HepG2 (cell line): ENCODE results near the gene CDR2L. TPM values are rescaled to one million over a fixed set of nuclear protein-coding genes. Genes with fewer than 3 reads are reported as not detected.

Experiments
- ATAC-seq: fragments of 200-7000 bp; cut with Tn5 transposase; 3 replicates; pipeline ENCODE4 v1.9.1; 2020; ENCODE audit warnings: mild to moderate bottlenecking, moderate library complexity
- BruUV-seq: library from RNA; stranded (reverse); fragments of 400-500 nt; replicated peaks from 2 replicates; lab custom pipeline; 2021; lab: Mats Ljungman, UMichigan
- CTCF ChIA-PET: fragments of 300-600 bp; formaldehyde crosslinking; extraction: SDS; loops from one replicate; lab custom pipeline; 2021; ENCODE audit warnings: low total read pairs, inconsistent platforms, low intra/inter-chr PET ratio; lab: Yijun Ruan, JAX
- POLR2A ChIA-PET: fragments of 350-600 bp; sonication (Branson Sonifier 250); formaldehyde crosslinking; loops from one replicate; lab custom pipeline; 2020; ENCODE audit warnings: antibody characterized with exemption, inconsistent platforms; lab: Yijun Ruan, JAX
- DNase-seq: peaks from one replicate; pipeline ENCODE4 v3.0.0-alpha.2; 2015; ENCODE audit warnings: low spot score
- FAIRE-seq: peaks from 3 replicates; lab custom pipeline; 2011; peaks lifted over from hg19 to GRCh38; lab: Jason Lieb, UNC
- H2AFZ ChIP-seq: one replicate; pipeline ENCODE4 v1.6.1; 2011; ENCODE audit warnings: low read length, inconsistent platforms
- H3K27ac ChIP-seq: fragments of 300-600 bp; 3 replicates; pipeline ENCODE4 v1.8.0; 2011; ENCODE audit warnings: mixed run types, mild to moderate bottlenecking, mixed read lengths, low read length, inconsistent platforms; ENCODE audit not compliant: insufficient read depth; ENCODE audit errors: extremely low read length
- H3K27me3 ChIP-seq, 2 experiments: fragments of 200-600 bp in 1 of 2; 2 replicates in 1 of 2; 3 replicates in 1 of 2; pipeline versions ENCODE4 v1.6.0 to v1.8.0; 2011; ENCODE audit warnings: low read length in 2 of 2, mild to moderate bottlenecking in 2 of 2, moderate library complexity in 2 of 2, inconsistent platforms in 1 of 2; ENCODE audit not compliant: insufficient read depth in 2 of 2, control insufficient read depth in 1 of 2
- H3K36me3 ChIP-seq, 2 experiments: fragments of 200-600 bp in 1 of 2; replicated peaks in 1 of 2; 2 replicates in 1 of 2; 3 replicates in 1 of 2; pipeline versions ENCODE4 v1.5.1 to v1.8.0; 2011; ENCODE audit warnings: low read length in 2 of 2, inconsistent platforms in 1 of 2; ENCODE audit not compliant: insufficient read depth in 2 of 2, control insufficient read depth in 1 of 2
- H3K4me1 ChIP-seq: 2 replicates; pipeline ENCODE4 v1.5.1; 2012; ENCODE audit warnings: low read length, inconsistent platforms; ENCODE audit not compliant: insufficient read depth
- H3K4me2 ChIP-seq: 2 replicates; pipeline ENCODE4 v1.6.0; 2011; ENCODE audit warnings: low read depth, low read length, inconsistent platforms
- H3K4me3 ChIP-seq, 3 experiments: fragments of 200-600 bp in 1 of 3; sonication (generic), shearing (Covaris generic) in 1 of 3; replicated peaks in 1 of 3; 2 replicates each; pipeline ENCODE4 v1.5.1; 2011 to 2016; ENCODE audit warnings: low read length in 3 of 3, inconsistent platforms in 2 of 3, low read depth in 2 of 3, mild to moderate bottlenecking in 2 of 3, control low read depth in 1 of 3, mixed read lengths in 1 of 3; ENCODE audit not compliant: insufficient read depth in 1 of 3
- H3K79me2 ChIP-seq: one replicate; pipeline ENCODE4 v1.6.1; 2011; ENCODE audit warnings: low read length, inconsistent platforms; ENCODE audit not compliant: insufficient read depth
- H3K9ac ChIP-seq: 2 replicates; pipeline ENCODE4 v1.6.0; 2011; ENCODE audit warnings: mild to moderate bottlenecking, low read depth, low read length, inconsistent platforms; ENCODE audit not compliant: insufficient read depth
- H3K9me3 ChIP-seq: 2 replicates; pipeline ENCODE4 v1.5.1; 2012; ENCODE audit warnings: mild to moderate bottlenecking, low read length
- H4K20me1 ChIP-seq: 2 replicates; pipeline ENCODE4 v1.6.0; 2011; ENCODE audit warnings: inconsistent platforms, mild to moderate bottlenecking, low read length, moderate library complexity; ENCODE audit not compliant: insufficient read depth
- ATM ChIP-seq: fragments of 450-650 bp; IDR thresholded peaks from 2 replicates; pipeline ENCODE4 v1.7.1; 2017; ENCODE audit warnings: mild to moderate bottlenecking, borderline replicate concordance
- CEBPB ChIP-seq: IDR thresholded peaks from 2 replicates; pipeline ENCODE4 v1.6.1; 2011; ENCODE audit warnings: low read depth, low read length, improper control_type of control experiment, borderline replicate concordance
- KLF16 ChIP-seq, 2 experiments: sonication (generic) in 1 of 2; formaldehyde crosslinking in 1 of 2; IDR thresholded peaks; 2 replicates each; pipeline versions ENCODE4 v1.6.1 to v1.8.0; 2016 to 2023; ENCODE audit warnings: missing genetic modification reagents in 2 of 2, missing compliant biosample characterization in 1 of 2
- MEF2D ChIP-seq: sonication (generic); formaldehyde crosslinking; IDR thresholded peaks from 2 replicates; pipeline ENCODE4 v1.5.1; 2020; ENCODE audit warnings: mild to moderate bottlenecking, missing genetic modification reagents
- SRSF9 ChIP-seq: fragments of 200-400 bp; formaldehyde crosslinking; IDR thresholded peaks from 2 replicates; pipeline ENCODE4 v1.6.1; 2018; ENCODE audit warnings: borderline replicate concordance, mild to moderate bottlenecking, low read depth, low read length; ENCODE audit not compliant: insufficient read depth, poor library complexity, severe bottlenecking
- TARDBP ChIP-seq: sonication (generic); formaldehyde crosslinking; IDR thresholded peaks from 2 replicates; pipeline ENCODE4 v1.8.0; 2022; ENCODE audit warnings: mild to moderate bottlenecking, missing genetic modification reagents
- ZNF33A ChIP-seq: sonication (generic); formaldehyde crosslinking; IDR thresholded peaks from 2 replicates; pipeline ENCODE4 v1.5.1; 2020; ENCODE audit warnings: missing genetic modification reagents, mild to moderate bottlenecking, moderate library complexity, borderline replicate concordance
- ZNF484 ChIP-seq: sonication (generic); formaldehyde crosslinking; IDR thresholded peaks from 2 replicates; pipeline ENCODE4 v1.5.1; 2020; ENCODE audit warnings: mild to moderate bottlenecking, low read depth, missing genetic modification reagents, borderline replicate concordance
- ZNF790 ChIP-seq: sonication (generic); formaldehyde crosslinking; IDR thresholded peaks from 2 replicates; pipeline ENCODE4 v1.8.0; 2022; ENCODE audit warnings: missing genetic modification reagents, mild to moderate bottlenecking, borderline replicate concordance
- ZSCAN9 ChIP-seq: IDR thresholded peaks from 2 replicates; pipeline ENCODE4 v1.6.1; 2016; ENCODE audit warnings: borderline replicate concordance
- WGBS: methylation state at CpG from one replicate; pipeline ENCODE4 v1.1.6; 2017; ENCODE audit warnings: low lambda C conversion rate; 5-methylcytosine and 5-hydroxymethylcytosine counted together
- in situ Hi-C: cut with HindIII; loops from 2 replicates; pipeline ENCODE4 v1.10.0; 2017; ENCODE audit warnings: low pct_unique_long_range_greater_than_20kb; ENCODE audit not compliant: extremely low pct_ligation_motif_present
- intact Hi-C: fragments of 100-400 bp; cut with micrococcal nuclease; formaldehyde crosslinking; loops from one replicate; pipeline ENCODE4 v1.10.0; 2022; ENCODE audit not compliant: unreplicated experiment
- polyA plus RNA-seq, 8 experiments: library from polyadenylated mRNA; depleted of rRNA in 3 of 8; stranded (reverse) in 7 of 8; unstranded in 1 of 8; fragments of >200 nt; fragmentation: Illumina TruSeq in 4 of 8; extraction: Trizol in 4 of 8; gene quantifications; 2 replicates each; pipeline versions ENCODE4 v1.2.1 to v1.2.3, GENCODE V29; 2011 to 2016; ENCODE audit warnings: low read depth in 4 of 8, missing spikeins in 1 of 8, mixed read lengths in 1 of 8; ENCODE audit not compliant: insufficient read depth in 1 of 8
- total RNA-seq, 5 experiments: library from RNA; depleted of rRNA; stranded (reverse); fragments of >200 nt; fragmentation: Illumina TruSeq; extraction: Trizol; gene quantifications; 2 replicates each; pipeline ENCODE4 v1.2.3, GENCODE V29; 2016; ENCODE audit warnings: low read depth in 1 of 5
- TF ChIP-seq, protein P1 (sequence below): sonication (generic); formaldehyde crosslinking; IDR thresholded peaks from 2 replicates; pipeline ENCODE4 v1.5.0; 2020; ENCODE audit warnings: mild to moderate bottlenecking, missing genetic modification reagents

The CDR2L gene
- total and polyA plus RNA-seq, 2 of the 13 experiments (the other 11 are each of a cell fraction or from before 2014, with no cell fraction given) = 1.9 to 2.1 TPM

DNA sequence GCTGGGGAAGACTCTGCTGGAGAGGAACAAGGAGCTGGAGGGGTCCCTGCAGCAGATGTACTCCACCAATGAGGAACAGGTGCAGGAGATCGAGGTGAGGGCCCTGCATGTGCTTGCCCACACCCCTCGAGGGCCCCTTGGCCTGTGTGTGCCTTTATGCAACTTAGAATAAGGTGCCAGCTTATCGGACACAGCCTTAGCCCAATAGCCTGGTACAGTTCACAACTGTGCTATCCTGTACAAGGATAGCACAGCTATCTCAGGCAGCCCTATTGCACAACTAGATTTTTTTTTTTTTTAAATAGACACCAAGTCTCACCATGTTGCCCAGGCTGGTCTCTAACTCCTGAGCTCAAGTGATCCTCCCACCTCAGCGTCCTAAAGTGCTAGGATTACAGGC is 12.1 kb downstream of the CDR2L start:
- BruUV-seq = no TSS peak
- Histone ChIP-seq H3K4me2 (no peak overlapping the region), H3K79me2 (no peaks in the 10 kb centered on the region), H3K9ac (no peak overlapping the region), H4K20me1 (no peaks in the 10 kb centered on the region), H3K9me3 (no peaks in the 10 kb centered on the region), H3K4me3 (no peak overlapping the region), H3K27me3 (no peaks in the 10 kb centered on the region), H3K4me1 (peaks cover 6% of the 10 kb centered on the region), H2AFZ (no peak overlapping the region), H3K27ac (no peak overlapping the region), H3K36me3 (peaks cover 0 to 2% of the 10 kb centered on the region in 2 experiments; a peak in 2 of 5 replicates)
- ATAC-seq = no peak
- CTCF ChIA-PET = no interaction called here
- TF ChIP-seq CEBPB = peak; percentile 44; the same call in 1 of the 2 replicates
- TF ChIP-seq, protein P1, sequence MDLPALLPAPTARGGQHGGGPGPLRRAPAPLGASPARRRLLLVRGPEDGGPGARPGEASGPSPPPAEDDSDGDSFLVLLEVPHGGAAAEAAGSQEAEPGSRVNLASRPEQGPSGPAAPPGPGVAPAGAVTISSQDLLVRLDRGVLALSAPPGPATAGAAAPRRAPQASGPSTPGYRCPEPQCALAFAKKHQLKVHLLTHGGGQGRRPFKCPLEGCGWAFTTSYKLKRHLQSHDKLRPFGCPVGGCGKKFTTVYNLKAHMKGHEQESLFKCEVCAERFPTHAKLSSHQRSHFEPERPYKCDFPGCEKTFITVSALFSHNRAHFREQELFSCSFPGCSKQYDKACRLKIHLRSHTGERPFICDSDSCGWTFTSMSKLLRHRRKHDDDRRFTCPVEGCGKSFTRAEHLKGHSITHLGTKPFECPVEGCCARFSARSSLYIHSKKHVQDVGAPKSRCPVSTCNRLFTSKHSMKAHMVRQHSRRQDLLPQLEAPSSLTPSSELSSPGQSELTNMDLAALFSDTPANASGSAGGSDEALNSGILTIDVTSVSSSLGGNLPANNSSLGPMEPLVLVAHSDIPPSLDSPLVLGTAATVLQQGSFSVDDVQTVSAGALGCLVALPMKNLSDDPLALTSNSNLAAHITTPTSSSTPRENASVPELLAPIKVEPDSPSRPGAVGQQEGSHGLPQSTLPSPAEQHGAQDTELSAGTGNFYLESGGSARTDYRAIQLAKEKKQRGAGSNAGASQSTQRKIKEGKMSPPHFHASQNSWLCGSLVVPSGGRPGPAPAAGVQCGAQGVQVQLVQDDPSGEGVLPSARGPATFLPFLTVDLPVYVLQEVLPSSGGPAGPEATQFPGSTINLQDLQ (CRISPR knock-in tag) = no peak
- in situ Hi-C loops = no loop called here
- DNase-seq = no peak
- POLR2A ChIA-PET = interaction anchor here (0.6 to 1.8 kb wide), 2 partner anchors 13 to 300 kb away, joined by 3 to 13 read pairs; partner anchors contain the start of gene MRPL58
- intact Hi-C loops = no loop called here
- FAIRE-seq = no peak
- 38% methylated on average over 4 of the region's 4 CpGs for WGBS

GRCh38 chr17:75001915-75002843 is 14.7 kb downstream of the CDR2L start:
- Histone ChIP-seq H3K4me3 (no peak overlapping the region), H3K79me2 (no peaks in the 10 kb centered on the region), H3K27me3 (no peaks in the 10 kb centered on the region), H3K4me1 (no peaks in the 10 kb centered on the region), H3K9me3 (no peaks in the 10 kb centered on the region), H4K20me1 (no peaks in the 10 kb centered on the region), H2AFZ (no peak overlapping the region)
- intact Hi-C loops (no loop called here), in situ Hi-C loops (no loop called here)
- ChIA-PET POLR2A (interaction anchor here (1.2 to 1.9 kb wide), 2 partner anchors 10 to 13 kb away, joined by 3 to 8 read pairs; partner anchors contain the start of gene MRPL58), CTCF (no interaction called here)
- DNase-seq = no peak
- TF ChIP-seq ZNF790 (CRISPR knock-in tag) (no peak), ZNF484 (CRISPR knock-in tag) (no peak), SRSF9 (no peak), ZNF33A (CRISPR knock-in tag) (no peak), ZSCAN9 (CRISPR knock-in tag) (no peak), KLF16 (CRISPR knock-in tag; IDR thresholded peaks at IDR 0.05) (no peak), MEF2D (CRISPR knock-in tag) (no peak), ATM (no peak), TARDBP (no peak)
- TF ChIP-seq, all 625 proteins: peak for 0
- no peak for ATAC-seq
- no peak overlapping the region for H3K4me2 ChIP-seq
- H3K9ac ChIP-seq = no peak overlapping the region
- BruUV-seq = no TSS peak
- no peak for FAIRE-seq
- no peak overlapping the region for H3K27ac ChIP-seq
- H3K36me3 ChIP-seq = peaks cover 0 to 2% of the 10 kb centered on the region in 2 experiments; a peak in 2 of 5 replicates
- 81% methylated on average over 15 of the region's 15 CpGs for WGBS
